ENCODE data around the gene ABCC4. TPM values are rescaled to one million over a fixed set of nuclear protein-coding genes. Genes with fewer than 3 reads are reported as not detected.

Gene ABCC4
- total RNA-seq, 4 donors from 2014 or later, result 5.7 to 23.3 (median 6.9) TPM

DNA sequence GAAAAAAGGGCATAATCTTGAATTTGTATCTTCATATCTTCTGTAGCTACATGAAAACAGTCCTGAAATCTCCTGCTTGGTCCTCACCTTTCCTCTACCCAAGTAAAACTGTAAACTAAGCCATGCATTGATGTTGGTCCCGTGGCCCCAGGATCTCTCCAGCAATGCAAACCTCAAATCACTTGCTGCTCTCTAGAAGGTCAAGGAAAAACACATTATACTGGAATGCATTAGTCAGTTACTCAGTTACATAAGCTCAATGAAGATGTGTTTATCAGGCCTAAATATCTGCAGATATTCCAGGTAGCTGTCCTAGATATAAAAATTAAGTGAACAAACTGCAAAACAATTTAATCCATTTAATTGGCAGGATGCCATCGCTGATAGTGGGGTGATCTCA, 261.8 kb downstream of the ABCC4 start:
- DNase-seq (ENCODE audit: low spot score), result no peak
- no peak for ATAC-seq (ENCODE audit: low FRiP score)
- TF ChIP-seq, protein P1, sequence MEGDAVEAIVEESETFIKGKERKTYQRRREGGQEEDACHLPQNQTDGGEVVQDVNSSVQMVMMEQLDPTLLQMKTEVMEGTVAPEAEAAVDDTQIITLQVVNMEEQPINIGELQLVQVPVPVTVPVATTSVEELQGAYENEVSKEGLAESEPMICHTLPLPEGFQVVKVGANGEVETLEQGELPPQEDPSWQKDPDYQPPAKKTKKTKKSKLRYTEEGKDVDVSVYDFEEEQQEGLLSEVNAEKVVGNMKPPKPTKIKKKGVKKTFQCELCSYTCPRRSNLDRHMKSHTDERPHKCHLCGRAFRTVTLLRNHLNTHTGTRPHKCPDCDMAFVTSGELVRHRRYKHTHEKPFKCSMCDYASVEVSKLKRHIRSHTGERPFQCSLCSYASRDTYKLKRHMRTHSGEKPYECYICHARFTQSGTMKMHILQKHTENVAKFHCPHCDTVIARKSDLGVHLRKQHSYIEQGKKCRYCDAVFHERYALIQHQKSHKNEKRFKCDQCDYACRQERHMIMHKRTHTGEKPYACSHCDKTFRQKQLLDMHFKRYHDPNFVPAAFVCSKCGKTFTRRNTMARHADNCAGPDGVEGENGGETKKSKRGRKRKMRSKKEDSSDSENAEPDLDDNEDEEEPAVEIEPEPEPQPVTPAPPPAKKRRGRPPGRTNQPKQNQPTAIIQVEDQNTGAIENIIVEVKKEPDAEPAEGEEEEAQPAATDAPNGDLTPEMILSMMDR (IDR thresholded peaks at IDR 0.05), result no peak

DNA sequence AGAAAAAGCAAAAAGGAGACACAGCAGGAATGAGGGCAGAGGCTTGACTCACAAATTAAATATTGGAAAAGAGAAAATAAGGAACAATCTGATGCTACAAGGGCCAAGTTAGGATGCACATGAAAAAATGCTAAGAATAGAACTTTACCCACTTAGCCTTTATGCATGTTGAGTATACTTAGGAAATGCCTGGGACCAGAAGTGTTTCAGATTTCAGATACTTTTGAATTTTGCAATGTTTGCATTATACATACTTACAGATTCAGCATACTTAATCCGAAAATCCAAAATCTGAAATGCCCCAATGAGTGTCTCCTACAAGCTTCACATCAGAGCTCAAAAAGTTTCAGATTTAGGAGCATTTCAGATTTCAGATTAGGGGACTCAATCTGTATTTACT, 262.3 kb downstream of the ABCC4 start:
- DNase-seq (ENCODE audit: low spot score) (no peak), ATAC-seq (ENCODE audit: low FRiP score) (no peak)
- TF ChIP-seq, protein P1 (IDR thresholded peaks at IDR 0.05), result no peak

DNA sequence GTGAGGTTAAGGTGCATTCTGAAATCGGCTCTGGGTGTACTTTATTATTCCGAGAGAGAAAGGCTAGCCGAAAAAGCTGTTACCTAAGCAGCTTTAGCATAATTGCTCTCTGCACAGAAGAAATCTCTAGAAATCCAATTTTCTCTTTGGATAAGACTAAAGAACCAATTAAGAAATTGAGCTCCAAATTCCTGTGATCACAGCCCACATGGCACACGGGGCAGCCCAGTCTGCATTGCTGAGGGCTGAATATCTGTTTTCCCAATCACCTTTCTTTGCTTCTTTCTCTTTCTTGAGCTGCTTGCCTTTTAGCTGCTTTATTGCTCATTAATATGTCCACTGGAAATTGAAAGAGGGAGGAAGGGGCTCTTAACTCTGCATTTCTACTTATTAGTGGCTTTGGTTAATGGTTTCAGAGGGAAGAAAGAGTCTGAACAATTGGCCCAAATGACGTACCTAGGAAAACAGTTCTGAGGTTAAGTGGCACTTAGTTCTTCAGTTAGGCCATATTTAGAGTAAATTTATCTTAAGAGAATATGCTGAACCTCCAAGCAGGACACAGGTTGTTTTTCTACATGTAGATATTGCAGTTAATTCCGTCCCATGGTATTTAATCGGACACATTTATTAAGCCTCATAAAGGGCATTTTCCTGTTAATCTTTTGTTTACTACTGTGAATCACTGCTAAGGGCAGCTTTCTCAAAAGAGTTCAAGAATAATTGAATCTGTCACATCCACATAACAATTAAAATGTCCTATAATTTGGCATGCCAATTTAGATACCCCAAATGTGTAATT, 265.7 kb downstream of the ABCC4 start:
- ATAC-seq (ENCODE audit: low FRiP score) (no peak), DNase-seq (ENCODE audit: low spot score) (no peak)
- TF ChIP-seq, protein P1 (IDR thresholded peaks at IDR 0.05), result no peak

DNA sequence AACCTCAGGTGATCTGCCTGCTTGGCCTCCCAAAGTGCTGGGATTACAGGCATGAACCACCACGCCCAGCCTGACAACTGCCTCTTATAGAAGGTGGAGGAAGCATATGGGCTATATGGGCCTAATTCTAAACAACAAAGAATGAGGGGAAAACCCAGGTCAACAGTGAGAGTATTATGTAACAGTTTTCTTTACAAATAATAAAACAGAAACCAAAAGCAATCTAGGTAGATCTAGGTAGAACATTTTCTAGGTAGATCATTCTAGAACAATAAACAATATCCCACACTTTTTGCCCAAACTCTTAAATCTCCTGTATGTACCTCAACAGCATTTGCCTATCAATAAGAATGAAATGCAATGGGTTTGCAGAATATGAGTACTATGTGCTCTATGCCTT, 267.4 kb downstream of the ABCC4 start:
- DNase-seq (ENCODE audit: low spot score) (no peak), ATAC-seq (ENCODE audit: low FRiP score) (no peak)
- TF ChIP-seq, protein P1 (IDR thresholded peaks at IDR 0.05), result no peak

DNA sequence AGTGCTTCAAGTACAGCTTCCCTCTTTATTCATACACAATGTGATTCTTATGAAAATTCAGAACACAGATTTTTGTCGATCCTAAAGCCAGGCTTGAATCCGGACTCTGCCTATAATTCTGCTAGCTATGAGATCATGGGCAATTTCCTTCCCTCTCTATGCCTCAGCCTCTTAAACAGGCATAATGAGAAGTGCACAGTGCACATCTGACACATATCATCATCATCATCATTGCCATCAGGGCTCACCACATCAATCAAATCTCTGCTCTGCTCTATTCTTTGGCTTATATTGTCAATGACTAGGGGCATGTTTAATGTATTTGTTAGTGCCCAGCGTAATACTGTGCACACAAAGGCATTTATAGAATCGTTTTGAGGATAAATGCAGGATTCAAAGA, 269.1 kb downstream of the ABCC4 start:
- TF ChIP-seq, protein P1 (IDR thresholded peaks at IDR 0.05), result no peak
- DNase-seq (ENCODE audit: low spot score), result no peak
- no peak for ATAC-seq (ENCODE audit: low FRiP score)

DNA sequence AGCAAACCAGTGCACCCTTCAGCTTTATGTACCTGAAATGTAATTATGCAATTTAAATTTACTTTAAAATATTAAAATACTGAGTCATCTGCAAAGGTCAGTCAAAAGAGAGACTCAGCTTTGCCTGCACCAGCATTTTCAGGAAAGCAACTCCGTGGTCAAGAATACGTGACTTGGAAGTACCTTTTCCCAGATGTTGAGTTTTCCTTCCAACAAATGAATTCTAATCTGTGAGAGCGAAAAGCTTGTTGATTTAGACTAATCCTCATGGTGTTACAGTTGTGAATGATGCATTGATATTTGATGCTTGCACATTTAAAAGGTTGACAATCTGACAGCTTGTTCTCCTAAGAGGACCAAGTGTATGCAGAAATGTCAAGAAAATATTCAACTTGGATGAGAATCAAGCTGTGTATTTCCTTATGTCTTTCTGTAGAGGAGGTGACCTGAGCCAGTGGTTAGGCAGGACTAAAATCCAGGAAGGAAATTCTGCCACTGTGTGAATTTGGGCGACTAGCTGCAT, 270.4 kb downstream of the ABCC4 start:
- TF ChIP-seq, protein P1 (IDR thresholded peaks at IDR 0.05), result no peak
- DNase-seq (ENCODE audit: low spot score), result no peak
- ATAC-seq (ENCODE audit: low FRiP score), result no peak

DNA sequence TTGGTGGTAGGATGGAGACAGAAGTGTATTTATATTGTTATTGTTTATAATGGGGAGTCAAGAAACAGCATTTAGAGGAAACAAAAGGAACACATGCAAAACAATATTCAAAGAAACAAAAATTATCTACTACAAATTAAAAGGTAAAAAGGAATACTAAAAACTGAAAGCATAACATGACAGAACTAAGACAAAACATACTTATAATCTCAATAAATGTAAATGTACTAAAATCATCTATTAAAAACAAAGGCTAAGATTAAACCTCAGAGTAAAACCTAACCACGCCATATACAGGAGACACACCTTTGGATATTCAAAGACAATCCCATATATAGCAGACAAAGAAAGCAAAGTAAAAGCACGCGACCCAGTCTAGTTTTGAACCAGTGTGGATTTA, 273.6 kb downstream of the ABCC4 start:
- no peak for ATAC-seq (ENCODE audit: low FRiP score)
- no peak for DNase-seq (ENCODE audit: low spot score)
- TF ChIP-seq, protein P1 (IDR thresholded peaks at IDR 0.05), result no peak
